GM21786 (cell line): ENCODE measurements around the gene WEE1.
"Not testable (repeated sequence)": the region's sequence is repeated elsewhere in the genome, so short reads cannot be mapped to it uniquely, and the experiment has no call there.

ENCODE experiments used
- ATAC-seq: cut with Tn5 transposase; IDR thresholded peaks from one replicate; pipeline ENCODE4 v1.9.1; 2021; ENCODE audit not compliant: unreplicated experiment

WEE1 gene

DNA sequence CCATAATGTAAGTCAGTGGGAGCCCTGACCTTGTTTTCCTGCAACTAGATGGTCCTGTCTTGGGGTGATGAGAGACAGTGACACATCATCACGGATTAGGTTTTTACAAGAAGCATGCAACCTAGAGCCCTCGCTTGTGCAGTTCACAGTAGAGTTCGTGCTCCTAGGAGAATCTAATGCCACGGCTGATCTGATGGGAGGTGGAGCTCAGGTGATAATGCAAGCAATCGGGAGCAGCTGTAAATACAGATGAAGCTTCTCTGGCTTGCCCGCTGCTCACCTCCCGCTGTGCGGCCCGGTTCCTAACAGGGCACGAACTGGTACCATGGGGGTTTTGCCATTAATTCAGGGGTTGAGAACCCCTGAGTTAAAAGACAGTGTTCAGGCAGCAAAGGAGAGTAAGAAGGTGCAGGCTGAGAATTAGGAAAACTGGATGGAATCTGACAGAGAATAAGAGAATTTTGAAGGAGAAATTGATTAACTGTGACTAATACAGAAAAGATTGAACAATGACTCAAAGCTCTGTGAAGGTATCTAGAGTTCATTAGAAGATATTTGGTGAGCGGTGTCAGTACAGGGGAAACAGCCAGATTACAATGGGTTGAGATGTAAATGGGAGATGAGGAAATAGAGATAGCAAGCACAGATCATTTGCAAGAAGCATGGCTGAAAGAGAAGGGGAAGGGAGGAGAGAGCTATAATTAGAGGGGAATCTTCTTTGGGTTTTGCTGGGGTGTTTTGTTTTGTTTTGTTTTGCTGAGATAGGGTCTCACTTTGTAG is 21.0 kb downstream of the WEE1 start:
- ATAC-seq: no peak

DNA sequence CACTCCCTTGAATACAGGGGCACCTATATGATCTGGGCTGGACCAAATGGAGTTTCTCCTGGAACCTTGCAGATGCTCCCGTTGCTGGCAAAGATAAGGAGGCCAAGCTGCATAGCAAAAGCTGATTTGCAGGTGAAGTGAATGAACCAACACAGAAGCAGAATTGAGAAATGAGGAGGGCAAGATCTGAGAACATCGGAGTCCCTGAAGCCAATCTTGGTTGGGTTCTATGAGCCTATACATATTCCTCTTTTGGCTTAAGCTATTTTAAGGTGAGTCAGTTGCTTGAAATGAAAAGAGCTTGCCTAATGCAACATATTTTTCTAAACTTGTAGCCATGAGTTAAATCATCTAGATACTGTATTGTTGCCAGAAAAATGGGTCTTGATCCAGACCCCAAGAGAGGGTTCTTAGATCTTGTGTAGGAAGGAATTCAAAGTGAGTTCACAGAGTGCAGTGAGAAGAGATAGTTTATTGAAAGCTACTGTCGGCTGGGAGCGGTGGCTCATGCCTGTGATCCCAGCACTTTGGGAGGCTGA is 23.5 kb downstream of the WEE1 start:
- ATAC-seq: no peak

DNA sequence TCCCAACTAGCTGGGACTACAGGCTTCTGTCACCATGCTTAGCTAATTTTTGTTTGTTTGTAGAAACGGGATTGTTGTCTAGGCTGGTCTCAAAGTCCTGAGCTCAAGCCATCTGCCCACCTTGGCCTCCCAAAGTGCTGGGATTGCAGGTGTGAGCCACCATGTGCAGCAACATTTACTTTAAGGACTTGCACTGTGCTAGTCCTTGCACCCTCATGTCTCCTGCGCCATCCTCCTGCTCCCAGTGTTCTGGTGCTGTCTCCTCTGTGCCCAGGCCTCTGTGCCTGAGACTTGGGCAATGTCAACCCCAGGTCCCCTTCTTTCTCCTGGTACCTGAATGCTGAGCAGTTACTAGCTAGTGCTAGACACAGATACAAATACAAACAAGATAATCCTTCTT is 26.7 kb downstream of the WEE1 start:
- no peak for ATAC-seq

DNA sequence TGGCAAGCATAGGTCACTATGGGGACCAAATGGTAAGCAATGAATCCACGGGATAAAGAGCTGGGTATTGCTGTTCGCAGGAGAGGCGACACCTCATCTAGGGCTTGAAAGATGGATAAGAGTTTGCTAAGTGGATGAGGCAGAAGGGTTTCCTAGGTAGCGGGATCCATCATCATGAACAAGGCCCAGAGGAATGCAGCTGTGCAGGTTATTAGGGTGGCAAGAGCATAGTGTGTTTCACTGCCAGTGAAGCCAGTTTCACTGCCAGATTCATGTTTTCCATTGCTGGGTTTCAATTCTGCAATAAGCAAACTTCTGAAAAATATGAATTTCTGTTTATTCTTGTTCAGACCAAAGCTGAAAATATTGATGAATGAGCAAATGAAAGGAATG is 27.2 kb downstream of the WEE1 start:
- peak; percentile 42 for ATAC-seq

DNA sequence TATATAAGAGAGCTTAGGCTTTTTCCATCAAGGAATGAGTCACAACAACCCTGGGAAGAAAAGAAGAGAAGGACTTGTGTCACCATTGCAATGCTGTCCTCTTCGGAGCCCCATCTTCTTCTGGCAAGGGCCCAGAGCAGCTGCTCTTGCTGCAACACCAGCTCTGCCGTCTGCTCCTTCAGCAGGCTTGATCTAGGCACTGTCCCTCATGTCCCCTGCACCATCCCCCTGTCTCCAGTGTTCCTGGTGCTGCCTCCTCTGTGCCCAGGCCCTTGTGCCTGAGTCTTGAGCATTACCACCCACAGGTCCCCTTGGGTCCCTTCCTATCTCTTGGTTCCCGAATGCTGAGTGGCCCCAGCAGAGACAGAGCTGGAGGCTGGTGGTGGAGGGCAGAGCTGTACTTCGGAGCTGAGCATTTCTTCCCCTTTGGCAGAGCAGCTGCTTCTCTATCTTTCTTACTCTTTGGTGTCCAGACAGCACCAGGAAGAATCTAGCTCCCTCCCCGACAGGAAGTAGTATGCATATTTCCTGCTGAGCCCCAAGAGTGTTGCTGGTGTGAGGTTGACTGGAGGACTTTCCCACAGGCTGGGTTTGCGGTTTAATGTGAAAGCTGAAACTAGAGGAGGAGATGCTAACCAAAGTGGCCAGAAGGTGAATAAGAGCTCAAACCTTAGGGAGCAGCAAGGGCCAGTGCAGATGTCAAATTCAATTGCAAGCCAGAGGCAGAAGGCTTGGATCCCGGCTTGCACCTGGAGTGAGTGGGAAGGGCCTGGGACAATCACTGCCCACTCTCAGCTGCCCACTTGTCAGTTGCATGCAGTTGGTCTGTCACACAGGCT is 27.8 kb downstream of the WEE1 start:
- peak; percentile 78 for ATAC-seq

DNA sequence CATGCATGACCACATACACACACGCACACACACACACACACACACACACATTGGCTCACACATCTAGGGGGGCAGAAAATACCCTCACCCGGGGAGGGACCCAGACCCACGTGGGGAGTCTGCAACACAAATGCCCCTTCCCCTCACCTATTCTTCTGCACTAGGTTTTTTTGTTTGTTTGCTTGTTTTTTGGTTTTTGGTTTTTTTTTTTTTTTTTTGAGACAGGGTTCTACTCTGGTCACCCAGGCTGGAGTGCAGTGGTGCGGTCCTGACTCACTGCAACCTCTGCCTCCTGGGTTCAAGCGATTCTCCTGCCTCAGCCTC is 28.4 kb downstream of the WEE1 start:
- no peak for ATAC-seq

DNA sequence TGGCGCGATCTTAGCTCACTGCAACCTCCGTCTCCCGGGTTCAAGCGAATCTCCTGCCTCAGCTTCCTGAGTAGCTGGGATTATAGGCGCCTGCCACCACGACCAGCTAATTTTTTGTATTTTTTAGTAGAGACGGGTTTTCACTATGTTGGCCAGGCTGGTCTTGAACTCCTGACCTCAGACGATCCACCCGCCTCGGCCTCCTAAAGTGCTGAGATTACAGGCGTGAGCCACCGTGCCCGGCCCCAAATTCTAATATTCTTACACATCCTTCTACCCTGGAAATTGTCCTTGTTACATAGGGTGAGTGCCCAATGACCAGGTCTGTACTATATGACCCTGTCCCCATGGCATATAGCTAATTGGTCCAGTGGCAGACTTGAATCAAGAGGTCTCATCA is 29.7 kb downstream of the WEE1 start:
- not testable (repeated sequence) for ATAC-seq

DNA sequence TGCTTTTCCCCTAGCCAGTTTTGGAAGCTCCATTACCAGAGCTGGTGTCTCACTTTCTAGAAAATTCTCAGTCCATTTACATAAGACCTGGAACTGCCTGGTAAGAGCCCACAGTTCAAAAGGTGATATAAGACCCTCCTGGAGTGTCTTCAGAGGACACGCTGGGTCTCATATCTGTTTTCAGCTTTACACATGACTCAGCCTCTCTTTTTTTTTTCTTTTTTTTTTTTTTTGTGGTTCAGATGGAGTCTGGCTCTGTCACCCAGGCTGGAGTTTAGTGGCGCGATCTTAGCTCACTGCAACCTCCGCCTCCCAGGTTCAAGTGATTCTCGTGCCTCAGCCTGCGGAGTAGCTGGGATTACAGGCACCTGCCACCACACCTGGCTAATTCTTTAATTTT is 30.7 kb downstream of the WEE1 start:
- ATAC-seq: no peak

DNA sequence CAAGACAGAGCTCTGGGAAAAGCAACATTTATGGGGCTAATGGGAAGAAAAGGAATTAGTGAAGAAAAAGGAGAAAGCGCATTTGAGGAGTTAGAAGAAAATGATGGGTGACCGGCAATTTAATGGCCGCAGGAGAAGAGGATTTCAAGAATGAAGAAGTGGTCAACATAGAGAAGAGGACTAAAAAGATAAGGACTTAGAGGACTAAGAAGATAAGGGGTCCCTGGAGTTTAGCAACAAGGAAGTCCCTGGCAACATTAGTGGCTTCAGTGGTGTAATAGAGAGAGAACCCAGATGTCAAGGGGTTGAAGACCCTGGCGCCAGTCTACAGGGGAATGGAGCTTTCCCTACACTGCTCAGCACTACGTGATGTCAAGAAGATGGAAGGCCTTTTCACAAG is 32.3 kb downstream of the WEE1 start:
- ATAC-seq: no peak

DNA sequence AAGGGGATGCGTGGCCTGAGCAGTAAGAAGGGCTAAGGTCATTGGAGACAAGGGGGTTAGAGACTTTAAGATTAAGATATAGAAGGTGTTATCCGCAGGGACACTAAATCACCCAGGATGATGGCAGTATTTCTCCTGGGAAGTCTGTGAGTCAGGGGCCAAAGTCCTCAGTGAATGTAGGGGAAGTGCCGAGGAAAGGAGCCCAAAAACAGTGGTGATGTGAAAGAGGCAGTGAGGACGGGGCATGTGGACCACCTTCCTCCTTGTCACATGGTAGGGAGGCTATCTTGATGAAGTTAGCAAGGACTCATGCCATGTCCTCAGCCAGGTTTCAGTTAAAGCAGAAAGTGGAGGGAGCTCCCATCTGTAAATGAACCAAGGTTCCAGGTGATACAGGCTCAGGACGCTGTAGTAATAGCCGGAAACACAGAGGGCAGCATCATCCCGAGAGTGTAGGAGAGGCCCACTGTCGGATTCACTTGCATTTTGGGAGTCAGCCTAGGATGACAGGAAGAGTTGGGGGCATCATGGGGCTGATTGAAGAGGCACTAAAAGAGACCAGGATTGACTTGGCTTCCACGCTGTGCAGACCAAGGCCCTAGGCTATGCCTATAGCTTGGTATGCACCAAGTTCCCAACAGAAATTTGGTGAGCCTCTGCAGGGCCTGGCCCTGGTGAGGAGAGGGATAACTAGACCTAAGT is 33.5 kb downstream of the WEE1 start:
- no peak for ATAC-seq

DNA sequence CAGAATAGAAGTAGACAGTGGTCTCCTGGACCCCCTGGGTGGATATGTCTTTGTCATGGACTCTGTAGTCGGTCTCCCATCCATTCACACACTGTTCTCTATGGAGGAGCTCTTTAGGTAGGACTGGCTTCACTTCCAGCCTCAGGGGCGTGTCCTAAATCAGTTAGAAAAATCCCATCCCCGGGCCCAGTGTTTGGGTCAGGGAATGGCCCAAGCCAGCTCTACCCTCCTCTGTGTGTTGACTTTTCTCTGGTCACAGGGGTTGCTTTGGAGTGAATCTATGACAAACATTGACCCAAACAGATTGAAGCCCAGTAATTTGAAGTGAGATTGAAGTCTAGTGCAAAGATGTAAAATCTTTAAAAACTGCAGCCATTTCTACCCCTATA is 34.0 kb downstream of the WEE1 start:
- ATAC-seq: no peak

DNA sequence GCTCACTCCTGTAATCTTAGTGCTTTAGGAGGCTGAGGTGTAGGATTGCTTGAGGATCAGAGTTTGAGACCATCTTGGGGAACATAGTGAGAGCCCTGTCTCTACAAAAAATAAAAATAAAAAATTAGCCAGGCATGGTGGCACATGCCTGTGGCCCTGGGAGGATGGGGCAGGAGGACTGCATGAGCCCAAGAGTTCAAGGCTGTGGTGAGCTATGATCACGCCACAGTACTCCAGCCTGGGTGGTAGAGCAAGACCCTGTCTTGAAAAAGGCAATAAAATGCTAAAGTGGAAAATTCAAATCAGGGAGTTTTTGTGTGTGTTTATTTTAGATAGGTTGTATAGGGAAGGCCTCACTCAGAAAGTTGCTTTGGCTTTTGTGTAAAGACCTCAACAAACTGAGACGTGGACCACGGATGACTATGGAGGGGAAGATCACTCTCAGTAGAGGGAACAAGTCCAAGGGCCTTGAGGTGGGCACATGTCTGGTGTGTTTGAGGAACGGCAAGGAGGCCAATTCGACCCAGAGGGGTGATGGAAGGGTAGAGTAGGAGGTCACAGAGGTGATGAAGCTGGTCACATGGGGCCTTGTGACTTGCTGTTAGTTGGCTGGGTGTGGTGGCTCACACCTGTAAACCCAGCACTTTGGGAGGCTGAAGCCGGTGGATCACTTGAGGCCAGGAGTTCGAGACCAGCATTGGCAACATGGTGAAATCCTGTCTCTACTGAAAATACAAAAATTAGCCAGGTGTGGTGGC is 35.7 kb downstream of the WEE1 start:
- ATAC-seq: no peak

DNA sequence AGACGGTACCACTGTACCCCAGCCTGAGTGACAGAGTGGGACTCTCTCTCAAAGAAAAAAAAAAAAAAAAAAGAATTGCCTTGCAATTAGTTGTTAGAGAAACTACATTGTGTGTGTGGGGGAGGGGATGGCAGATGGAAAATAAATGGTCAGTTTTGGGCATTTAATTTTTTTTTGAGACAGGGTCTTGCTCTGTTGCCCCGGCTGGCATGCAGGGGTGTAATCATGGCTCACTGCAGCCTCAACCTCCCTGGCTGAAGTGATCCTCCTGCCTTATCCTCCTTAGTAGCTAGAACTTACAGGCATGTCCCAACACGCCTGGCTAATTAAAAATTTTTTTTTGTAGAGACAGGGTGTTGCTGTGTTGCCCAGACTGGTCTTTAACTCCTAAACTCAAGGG is 36.4 kb downstream of the WEE1 start:
- no peak for ATAC-seq

DNA sequence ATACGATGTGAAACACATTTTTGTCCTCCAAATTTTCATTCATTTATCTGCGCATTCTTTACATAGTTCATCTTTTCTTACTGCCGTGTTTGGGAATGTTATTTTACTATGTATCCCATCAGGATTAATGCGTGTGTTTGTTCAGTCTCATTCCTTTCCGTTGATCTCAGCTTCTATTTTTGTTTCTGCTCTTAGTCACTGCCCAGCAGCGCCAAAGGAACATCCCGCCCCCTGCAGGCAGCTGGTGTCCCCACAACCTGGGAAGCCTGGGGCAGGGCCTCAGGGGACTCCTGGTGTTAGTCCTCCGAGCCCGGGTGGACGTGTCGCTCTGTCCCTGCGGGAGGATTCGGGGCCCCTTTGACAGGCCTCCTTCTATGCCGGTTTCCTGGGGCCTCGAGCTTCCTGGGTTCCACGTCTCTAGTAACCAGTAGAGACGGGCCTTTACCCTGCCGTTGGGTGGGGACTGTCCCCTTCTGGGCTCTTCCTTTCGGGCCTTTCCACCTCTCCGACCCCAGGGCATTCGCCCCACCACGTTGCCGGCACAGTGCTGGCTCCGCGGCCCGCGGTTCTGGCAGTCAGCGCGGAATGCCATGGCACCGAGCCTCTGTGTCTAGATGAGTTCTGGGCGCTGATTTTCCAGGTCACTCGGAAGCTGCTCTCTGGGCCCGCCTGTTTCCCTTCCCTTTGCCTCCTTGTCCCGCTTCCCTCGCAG is 39.8 kb downstream of the WEE1 start:
- peak; percentile 42 for ATAC-seq

DNA sequence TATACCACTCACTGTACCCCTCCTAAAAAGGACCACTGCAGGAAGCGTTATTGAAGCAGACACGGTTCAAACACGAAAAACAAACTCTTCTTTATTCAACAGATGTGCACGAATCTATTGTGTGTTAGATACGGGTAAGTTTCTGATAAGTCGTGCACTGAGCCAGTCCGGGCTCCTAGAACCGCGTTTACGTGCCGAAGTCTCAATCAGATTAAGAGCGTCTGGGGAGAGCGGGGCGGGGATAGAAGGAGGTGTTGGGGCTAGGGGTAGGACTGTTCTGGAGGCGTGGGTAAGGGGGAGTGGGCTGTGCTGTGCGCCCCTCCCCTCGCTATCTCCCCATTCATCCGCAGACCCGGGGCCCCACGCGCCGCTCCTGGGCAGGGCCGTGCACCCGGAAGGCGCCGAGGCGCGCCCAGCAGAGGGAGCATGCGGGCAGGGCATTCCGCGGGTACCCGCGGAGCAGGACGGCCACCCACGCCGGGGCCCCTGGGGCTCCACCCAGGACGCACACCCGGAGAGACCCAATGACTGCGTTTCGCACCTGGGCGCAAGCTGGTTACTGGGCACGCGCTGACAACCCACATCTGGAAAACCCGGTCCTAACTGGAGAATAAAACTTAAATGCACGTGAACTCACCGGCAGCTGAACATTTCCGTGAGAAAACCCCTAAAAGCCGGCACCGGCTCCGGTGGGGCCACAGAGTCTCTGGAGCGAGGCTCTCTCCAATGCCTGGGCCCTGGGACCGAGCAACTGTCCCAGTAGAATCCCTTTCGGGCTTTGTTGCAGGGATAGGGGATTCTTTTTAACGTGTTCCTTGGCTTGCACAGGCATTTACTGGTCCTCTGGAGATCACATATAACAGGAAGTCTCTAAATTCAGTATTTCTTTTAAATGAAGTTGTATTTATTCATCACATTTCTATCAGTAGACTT is 40.6 kb downstream of the WEE1 start:
- peak; percentile 52 for ATAC-seq

DNA sequence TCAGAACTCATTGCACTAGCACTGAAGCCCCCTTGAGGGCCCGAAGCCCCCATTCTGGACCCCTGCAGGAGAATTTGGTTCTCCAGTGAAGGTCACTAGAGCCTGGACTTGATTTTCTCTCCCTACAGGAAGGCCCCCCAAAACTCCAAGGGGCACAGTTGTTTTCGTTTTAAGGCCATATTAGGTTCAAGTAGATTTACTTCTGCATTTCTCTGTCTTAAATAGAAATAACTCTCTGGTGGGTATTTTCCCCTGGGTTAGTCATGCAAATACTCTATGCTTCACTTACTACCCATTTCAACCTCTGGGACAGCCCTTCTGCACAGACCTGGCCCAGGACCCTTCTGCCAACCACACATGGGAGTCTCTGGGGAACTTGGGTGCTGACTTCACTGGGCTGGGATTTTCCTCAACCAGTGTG is 41.6 kb downstream of the WEE1 start:
- peak; percentile 53 for ATAC-seq

DNA sequence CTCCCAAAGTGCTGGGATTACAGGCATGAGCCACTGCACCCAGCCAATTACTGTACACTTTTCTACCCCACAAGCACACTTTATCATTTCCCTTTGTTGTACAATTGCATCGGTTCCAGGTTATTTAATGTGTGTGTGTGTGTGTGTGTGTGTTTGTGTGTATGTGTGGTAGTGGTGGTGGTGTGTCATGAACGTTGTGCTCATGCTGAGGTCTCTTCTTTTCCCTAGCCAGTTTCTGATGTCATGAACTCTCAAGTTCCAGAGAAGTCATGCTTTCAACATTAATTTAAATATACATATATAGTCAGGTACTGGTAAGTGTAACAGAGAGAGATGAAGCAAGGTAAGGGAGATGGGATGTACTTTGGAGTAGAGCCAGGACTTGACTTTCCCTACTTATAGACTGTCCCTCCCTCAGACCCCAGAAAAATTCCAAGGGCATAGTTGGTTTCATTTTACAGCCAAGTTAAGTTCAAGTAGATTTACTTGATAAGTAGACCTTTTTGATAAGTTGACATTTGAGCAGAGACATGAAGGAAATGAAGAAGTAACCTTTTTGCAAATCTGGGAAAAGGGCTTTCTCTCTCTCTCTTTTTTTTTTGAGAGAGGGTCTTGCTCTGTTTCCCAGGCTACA is 42.7 kb downstream of the WEE1 start:
- no peak for ATAC-seq

DNA sequence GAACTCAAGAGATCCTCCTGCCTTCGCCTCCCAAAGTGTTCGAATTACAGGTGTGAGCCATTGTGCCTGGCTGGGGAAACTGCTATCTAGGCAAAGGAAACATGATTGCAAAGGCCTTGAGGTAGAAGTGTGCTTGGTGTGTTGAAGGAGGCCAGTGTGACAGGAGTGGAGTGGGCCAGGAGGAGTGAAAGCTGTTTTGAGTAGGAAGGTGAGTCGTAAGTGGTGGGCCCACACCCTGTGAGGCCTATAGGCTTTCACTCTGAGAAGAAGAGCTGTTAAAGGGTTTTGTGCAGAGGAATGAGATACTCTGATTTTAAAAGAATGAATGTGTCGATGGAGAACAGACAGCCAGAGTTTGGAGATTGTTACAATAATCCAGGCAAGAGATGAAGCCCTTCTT is 43.4 kb downstream of the WEE1 start:
- ATAC-seq: no peak

DNA sequence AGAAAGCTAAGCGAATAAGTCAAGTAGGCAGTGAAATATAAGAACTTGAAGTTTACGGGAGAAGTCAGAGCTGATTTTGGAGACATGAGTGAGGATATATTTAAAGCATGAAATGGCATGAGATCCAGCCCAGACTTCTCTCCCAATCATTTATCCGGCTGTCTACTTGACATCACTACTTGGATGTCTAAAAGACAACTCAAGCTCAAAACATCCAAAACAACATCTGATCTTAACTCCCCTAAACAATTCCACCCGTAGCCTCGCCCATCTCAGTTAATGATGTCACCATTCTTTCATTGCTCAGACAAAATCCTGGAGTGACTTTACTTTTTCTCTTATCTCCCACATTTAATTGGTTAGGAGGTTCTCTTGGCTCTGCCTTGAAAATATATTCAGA is 44.5 kb downstream of the WEE1 start:
- ATAC-seq: no peak
